HepG2 (cell line): Measurements from ENCODE around the gene KIAA1328. TPM values are rescaled to one million over a fixed set of nuclear protein-coding genes. Genes with fewer than 3 reads are reported as not detected.

Experiments
- ATAC-seq: fragments of 200-7000 bp; cut with Tn5 transposase; 3 replicates; pipeline ENCODE4 v1.9.1; 2020; ENCODE audit warnings: mild to moderate bottlenecking, moderate library complexity
- BruUV-seq: library from RNA; stranded (reverse); fragments of 400-500 nt; replicated peaks from 2 replicates; lab custom pipeline; 2021; lab: Mats Ljungman, UMichigan
- CTCF ChIA-PET: fragments of 300-600 bp; formaldehyde crosslinking; extraction: SDS; loops from one replicate; lab custom pipeline; 2021; ENCODE audit warnings: low total read pairs, inconsistent platforms, low intra/inter-chr PET ratio; lab: Yijun Ruan, JAX
- POLR2A ChIA-PET: fragments of 350-600 bp; sonication (Branson Sonifier 250); formaldehyde crosslinking; loops from one replicate; lab custom pipeline; 2020; ENCODE audit warnings: antibody characterized with exemption, inconsistent platforms; lab: Yijun Ruan, JAX
- DNase-seq: peaks from one replicate; pipeline ENCODE4 v3.0.0-alpha.2; 2015; ENCODE audit warnings: low spot score
- FAIRE-seq: peaks from 3 replicates; lab custom pipeline; 2011; peaks lifted over from hg19 to GRCh38; lab: Jason Lieb, UNC
- H2AFZ ChIP-seq: one replicate; pipeline ENCODE4 v1.6.1; 2011; ENCODE audit warnings: low read length, inconsistent platforms
- H3K27ac ChIP-seq: fragments of 300-600 bp; 3 replicates; pipeline ENCODE4 v1.8.0; 2011; ENCODE audit warnings: mixed run types, mild to moderate bottlenecking, mixed read lengths, low read length, inconsistent platforms; ENCODE audit not compliant: insufficient read depth; ENCODE audit errors: extremely low read length
- H3K27me3 ChIP-seq, 2 experiments: fragments of 200-600 bp in 1 of 2; 2 replicates in 1 of 2; 3 replicates in 1 of 2; pipeline versions ENCODE4 v1.6.0 to v1.8.0; 2011; ENCODE audit warnings: low read length in 2 of 2, mild to moderate bottlenecking in 2 of 2, moderate library complexity in 2 of 2, inconsistent platforms in 1 of 2; ENCODE audit not compliant: insufficient read depth in 2 of 2, control insufficient read depth in 1 of 2
- H3K36me3 ChIP-seq, 2 experiments: fragments of 200-600 bp in 1 of 2; replicated peaks in 1 of 2; 2 replicates in 1 of 2; 3 replicates in 1 of 2; pipeline versions ENCODE4 v1.5.1 to v1.8.0; 2011; ENCODE audit warnings: low read length in 2 of 2, inconsistent platforms in 1 of 2; ENCODE audit not compliant: insufficient read depth in 2 of 2, control insufficient read depth in 1 of 2
- H3K4me1 ChIP-seq: 2 replicates; pipeline ENCODE4 v1.5.1; 2012; ENCODE audit warnings: low read length, inconsistent platforms; ENCODE audit not compliant: insufficient read depth
- H3K4me2 ChIP-seq: 2 replicates; pipeline ENCODE4 v1.6.0; 2011; ENCODE audit warnings: low read depth, low read length, inconsistent platforms
- H3K4me3 ChIP-seq, 3 experiments: fragments of 200-600 bp in 1 of 3; sonication (generic), shearing (Covaris generic) in 1 of 3; replicated peaks in 1 of 3; 2 replicates each; pipeline ENCODE4 v1.5.1; 2011 to 2016; ENCODE audit warnings: low read length in 3 of 3, inconsistent platforms in 2 of 3, low read depth in 2 of 3, mild to moderate bottlenecking in 2 of 3, control low read depth in 1 of 3, mixed read lengths in 1 of 3; ENCODE audit not compliant: insufficient read depth in 1 of 3
- H3K79me2 ChIP-seq: one replicate; pipeline ENCODE4 v1.6.1; 2011; ENCODE audit warnings: low read length, inconsistent platforms; ENCODE audit not compliant: insufficient read depth
- H3K9ac ChIP-seq: 2 replicates; pipeline ENCODE4 v1.6.0; 2011; ENCODE audit warnings: mild to moderate bottlenecking, low read depth, low read length, inconsistent platforms; ENCODE audit not compliant: insufficient read depth
- H3K9me3 ChIP-seq: 2 replicates; pipeline ENCODE4 v1.5.1; 2012; ENCODE audit warnings: mild to moderate bottlenecking, low read length
- H4K20me1 ChIP-seq: 2 replicates; pipeline ENCODE4 v1.6.0; 2011; ENCODE audit warnings: inconsistent platforms, mild to moderate bottlenecking, low read length, moderate library complexity; ENCODE audit not compliant: insufficient read depth
- KDM4B ChIP-seq: sonication (generic); formaldehyde crosslinking; IDR thresholded peaks from 2 replicates; pipeline ENCODE4 v1.4.0; 2020; ENCODE audit warnings: missing genetic modification reagents
- MAX ChIP-seq: IDR thresholded peaks from 2 replicates; pipeline ENCODE4 v1.6.1; 2012; ENCODE audit warnings: inconsistent platforms
- MYC ChIP-seq: sonication (generic); formaldehyde crosslinking; IDR thresholded peaks from 2 replicates; pipeline ENCODE4 v1.9.0; 2021; ENCODE audit warnings: missing genetic modification reagents, borderline replicate concordance
- ZNF281 ChIP-seq: sonication (generic); formaldehyde crosslinking; IDR thresholded peaks from 2 replicates; pipeline ENCODE4 v1.4.0; 2020; ENCODE audit warnings: missing genetic modification reagents, borderline replicate concordance
- ZNF44 ChIP-seq: sonication (generic); formaldehyde crosslinking; IDR thresholded peaks from 2 replicates; pipeline ENCODE4 v1.5.1; 2020; ENCODE audit warnings: mild to moderate bottlenecking, missing genetic modification reagents
- ZNF580 ChIP-seq: IDR thresholded peaks from 2 replicates; pipeline ENCODE4 v1.6.1; 2016; ENCODE audit warnings: low read depth, borderline replicate concordance
- ZNF589 ChIP-seq: sonication (generic); formaldehyde crosslinking; conservative IDR thresholded peaks from 2 replicates; pipeline ENCODE4 v1.8.0; 2022; ENCODE audit warnings: mild to moderate bottlenecking, moderate library complexity, missing genetic modification reagents
- ZNF660 ChIP-seq: sonication (generic); formaldehyde crosslinking; IDR thresholded peaks from 2 replicates; pipeline ENCODE4 v1.5.1; 2020; ENCODE audit warnings: mild to moderate bottlenecking, low read depth, missing genetic modification reagents, borderline replicate concordance
- ZNF841 ChIP-seq: sonication (generic); formaldehyde crosslinking; IDR thresholded peaks from 2 replicates; pipeline ENCODE4 v1.8.1; 2023; ENCODE audit warnings: missing genetic modification reagents, borderline replicate concordance
- WGBS: methylation state at CpG from one replicate; pipeline ENCODE4 v1.1.6; 2017; ENCODE audit warnings: low lambda C conversion rate; 5-methylcytosine and 5-hydroxymethylcytosine counted together
- in situ Hi-C: cut with HindIII; loops from 2 replicates; pipeline ENCODE4 v1.10.0; 2017; ENCODE audit warnings: low pct_unique_long_range_greater_than_20kb; ENCODE audit not compliant: extremely low pct_ligation_motif_present
- intact Hi-C: fragments of 100-400 bp; cut with micrococcal nuclease; formaldehyde crosslinking; loops from one replicate; pipeline ENCODE4 v1.10.0; 2022; ENCODE audit not compliant: unreplicated experiment
- polyA plus RNA-seq, 8 experiments: library from polyadenylated mRNA; depleted of rRNA in 3 of 8; stranded (reverse) in 7 of 8; unstranded in 1 of 8; fragments of >200 nt; fragmentation: Illumina TruSeq in 4 of 8; extraction: Trizol in 4 of 8; gene quantifications; 2 replicates each; pipeline versions ENCODE4 v1.2.1 to v1.2.3, GENCODE V29; 2011 to 2016; ENCODE audit warnings: low read depth in 4 of 8, missing spikeins in 1 of 8, mixed read lengths in 1 of 8; ENCODE audit not compliant: insufficient read depth in 1 of 8
- total RNA-seq, 5 experiments: library from RNA; depleted of rRNA; stranded (reverse); fragments of >200 nt; fragmentation: Illumina TruSeq; extraction: Trizol; gene quantifications; 2 replicates each; pipeline ENCODE4 v1.2.3, GENCODE V29; 2016; ENCODE audit warnings: low read depth in 1 of 5
- TF ChIP-seq, protein P1 (sequence below): sonication (generic); formaldehyde crosslinking; IDR thresholded peaks from 2 replicates; pipeline ENCODE4 v1.5.0; 2020; ENCODE audit warnings: missing genetic modification reagents
- TF ChIP-seq, protein P2 (sequence below): sonication (generic); formaldehyde crosslinking; IDR thresholded peaks from 2 replicates; pipeline ENCODE4 v1.5.1; 2020; ENCODE audit warnings: missing genetic modification reagents, mild to moderate bottlenecking, borderline replicate concordance
- TF ChIP-seq, protein P3 (sequence below): sonication (generic); formaldehyde crosslinking; IDR thresholded peaks from 2 replicates; pipeline ENCODE4 v1.5.1; 2020; ENCODE audit warnings: missing genetic modification reagents, mild to moderate bottlenecking, borderline replicate concordance
- TF ChIP-seq, protein P4 (sequence below): sonication (generic); formaldehyde crosslinking; IDR thresholded peaks from 2 replicates; pipeline ENCODE4 v1.5.0; 2020; ENCODE audit warnings: missing genetic modification reagents

The KIAA1328 gene
- total and polyA plus RNA-seq, 2 of the 13 experiments (the other 11 are each of a cell fraction or from before 2014, with no cell fraction given): 4.1 to 6.0 TPM

DNA sequence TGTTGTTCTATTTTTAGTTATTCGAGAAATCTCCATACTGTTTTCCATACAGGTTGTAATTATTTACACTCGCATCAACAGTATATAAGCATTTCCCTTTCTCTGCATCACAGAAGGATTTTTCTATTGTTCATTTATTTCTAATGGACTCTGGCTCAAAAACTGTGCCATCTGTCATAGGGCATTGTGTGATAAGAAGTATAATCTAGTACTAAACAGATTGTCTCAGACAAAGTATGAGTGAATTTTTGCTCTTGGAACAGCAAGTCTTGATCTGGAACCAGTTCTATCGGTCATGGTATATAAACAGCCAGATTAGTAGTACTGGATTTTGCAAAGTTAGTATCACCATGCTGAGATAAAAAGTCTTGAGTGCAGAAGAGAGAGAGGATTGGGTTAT is 145.8 kb downstream of the KIAA1328 start:
- no TSS peak for BruUV-seq
- H4K20me1 ChIP-seq: no peaks in the 10 kb centered on the region
- ChIA-PET CTCF (no interaction called here), POLR2A (no interaction called here)
- H3K9me3 ChIP-seq: no peaks in the 10 kb centered on the region
- FAIRE-seq (no peak), DNase-seq (no peak), ATAC-seq (no peak)
- no peak overlapping the region for H3K27ac ChIP-seq
- H3K4me3 ChIP-seq: no peak overlapping the region
- no peaks in the 10 kb centered on the region for H3K36me3 ChIP-seq
- H3K27me3 ChIP-seq: no peaks in the 10 kb centered on the region
- in situ Hi-C loops: no loop called here
- WGBS: 89% methylated on average over 3 of the region's 3 CpGs
- intact Hi-C loops: no loop called here
- no peak overlapping the region for H3K4me2 ChIP-seq
- H3K9ac ChIP-seq: no peak overlapping the region
- H3K4me1 ChIP-seq: peaks cover 9% of the 10 kb centered on the region; the same call in 1 of the 2 replicates
- H3K79me2 ChIP-seq: no peaks in the 10 kb centered on the region
- H2AFZ ChIP-seq: no peak overlapping the region
- TF ChIP-seq ZNF281 (CRISPR knock-in tag) (no peak), ZNF589 (CRISPR knock-in tag) (no peak), KDM4B (no peak), ZNF660 (CRISPR knock-in tag) (no peak), ZNF580 (CRISPR knock-in tag) (no peak), ZNF841 (CRISPR knock-in tag) (no peak), MYC (CRISPR knock-in tag) (no peak), MAX (no peak), ZNF44 (CRISPR knock-in tag) (no peak)
- TF ChIP-seq, protein P1, sequence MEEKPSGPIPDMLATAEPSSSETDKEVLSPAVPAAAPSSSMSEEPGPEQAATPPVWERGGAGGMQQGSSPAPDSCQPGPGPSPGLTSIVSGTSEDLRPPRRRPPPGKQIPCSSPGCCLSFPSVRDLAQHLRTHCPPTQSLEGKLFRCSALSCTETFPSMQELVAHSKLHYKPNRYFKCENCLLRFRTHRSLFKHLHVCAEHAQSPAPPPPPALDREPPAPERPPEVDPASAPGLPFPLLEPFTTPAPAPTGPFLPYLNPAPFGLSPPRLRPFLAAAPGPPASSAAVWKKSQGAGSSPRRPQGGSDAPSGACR (CRISPR knock-in tag): no peak
- TF ChIP-seq, protein P2, sequence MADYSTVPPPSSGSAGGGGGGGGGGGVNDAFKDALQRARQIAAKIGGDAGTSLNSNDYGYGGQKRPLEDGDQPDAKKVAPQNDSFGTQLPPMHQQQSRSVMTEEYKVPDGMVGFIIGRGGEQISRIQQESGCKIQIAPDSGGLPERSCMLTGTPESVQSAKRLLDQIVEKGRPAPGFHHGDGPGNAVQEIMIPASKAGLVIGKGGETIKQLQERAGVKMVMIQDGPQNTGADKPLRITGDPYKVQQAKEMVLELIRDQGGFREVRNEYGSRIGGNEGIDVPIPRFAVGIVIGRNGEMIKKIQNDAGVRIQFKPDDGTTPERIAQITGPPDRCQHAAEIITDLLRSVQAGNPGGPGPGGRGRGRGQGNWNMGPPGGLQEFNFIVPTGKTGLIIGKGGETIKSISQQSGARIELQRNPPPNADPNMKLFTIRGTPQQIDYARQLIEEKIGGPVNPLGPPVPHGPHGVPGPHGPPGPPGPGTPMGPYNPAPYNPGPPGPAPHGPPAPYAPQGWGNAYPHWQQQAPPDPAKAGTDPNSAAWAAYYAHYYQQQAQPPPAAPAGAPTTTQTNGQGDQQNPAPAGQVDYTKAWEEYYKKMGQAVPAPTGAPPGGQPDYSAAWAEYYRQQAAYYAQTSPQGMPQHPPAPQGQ (CRISPR knock-in tag): no peak
- TF ChIP-seq, protein P3, sequence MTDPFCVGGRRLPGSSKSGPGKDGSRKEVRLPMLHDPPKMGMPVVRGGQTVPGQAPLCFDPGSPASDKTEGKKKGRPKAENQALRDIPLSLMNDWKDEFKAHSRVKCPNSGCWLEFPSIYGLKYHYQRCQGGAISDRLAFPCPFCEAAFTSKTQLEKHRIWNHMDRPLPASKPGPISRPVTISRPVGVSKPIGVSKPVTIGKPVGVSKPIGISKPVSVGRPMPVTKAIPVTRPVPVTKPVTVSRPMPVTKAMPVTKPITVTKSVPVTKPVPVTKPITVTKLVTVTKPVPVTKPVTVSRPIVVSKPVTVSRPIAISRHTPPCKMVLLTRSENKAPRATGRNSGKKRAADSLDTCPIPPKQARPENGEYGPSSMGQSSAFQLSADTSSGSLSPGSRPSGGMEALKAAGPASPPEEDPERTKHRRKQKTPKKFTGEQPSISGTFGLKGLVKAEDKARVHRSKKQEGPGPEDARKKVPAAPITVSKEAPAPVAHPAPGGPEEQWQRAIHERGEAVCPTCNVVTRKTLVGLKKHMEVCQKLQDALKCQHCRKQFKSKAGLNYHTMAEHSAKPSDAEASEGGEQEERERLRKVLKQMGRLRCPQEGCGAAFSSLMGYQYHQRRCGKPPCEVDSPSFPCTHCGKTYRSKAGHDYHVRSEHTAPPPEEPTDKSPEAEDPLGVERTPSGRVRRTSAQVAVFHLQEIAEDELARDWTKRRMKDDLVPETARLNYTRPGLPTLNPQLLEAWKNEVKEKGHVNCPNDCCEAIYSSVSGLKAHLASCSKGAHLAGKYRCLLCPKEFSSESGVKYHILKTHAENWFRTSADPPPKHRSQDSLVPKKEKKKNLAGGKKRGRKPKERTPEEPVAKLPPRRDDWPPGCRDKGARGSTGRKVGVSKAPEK (CRISPR knock-in tag): no peak
- TF ChIP-seq, protein P4, sequence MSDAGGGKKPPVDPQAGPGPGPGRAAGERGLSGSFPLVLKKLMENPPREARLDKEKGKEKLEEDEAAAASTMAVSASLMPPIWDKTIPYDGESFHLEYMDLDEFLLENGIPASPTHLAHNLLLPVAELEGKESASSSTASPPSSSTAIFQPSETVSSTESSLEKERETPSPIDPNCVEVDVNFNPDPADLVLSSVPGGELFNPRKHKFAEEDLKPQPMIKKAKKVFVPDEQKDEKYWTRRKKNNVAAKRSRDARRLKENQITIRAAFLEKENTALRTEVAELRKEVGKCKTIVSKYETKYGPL: no peak
